ENCODE results near the gene SEMA6A. TPM values are rescaled to one million over a fixed set of nuclear protein-coding genes. Genes with fewer than 3 reads are reported as not detected.

SEMA6A gene
- total RNA-seq, 1 experiment from 2014 or later, result 18.3 TPM

DNA sequence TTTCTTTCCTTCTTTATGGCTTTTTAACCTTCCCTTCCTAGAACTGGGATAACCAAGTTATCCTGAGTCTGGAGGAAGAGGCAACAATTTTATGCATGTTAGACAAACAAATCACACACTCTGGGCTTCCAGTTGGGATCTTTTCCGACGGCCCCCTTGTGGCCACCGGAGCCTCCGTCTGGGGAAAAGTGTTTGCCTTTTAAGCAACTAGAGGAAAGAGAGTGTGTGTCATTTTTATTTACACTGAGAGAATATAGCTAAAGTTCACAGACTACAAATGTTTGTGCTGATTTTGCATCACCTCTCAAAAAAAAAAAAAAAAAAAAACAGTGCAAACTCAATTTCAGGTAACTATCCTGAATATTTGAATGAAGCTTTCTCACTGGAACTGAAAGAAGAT is 126.2 kb downstream of the SEMA6A start:
- H3K4me1 ChIP-seq, result no peaks in the 10 kb centered on the region
- intact Hi-C loops (cut with micrococcal nuclease; ENCODE audit: unreplicated experiment), result no loop called here
- Mint-ChIP-seq H3K27ac (ENCODE audit: unreplicated experiment) (no peak overlapping the region), H3K4me1 (ENCODE audit: low read depth, unreplicated experiment) (no peaks in the 10 kb centered on the region), H3K27me3 (ENCODE audit: insufficient read depth, unreplicated experiment) (no peaks in the 10 kb centered on the region), H3K36me3 (ENCODE audit: insufficient read depth, unreplicated experiment) (peaks cover 38% of the 10 kb centered on the region), H3K4me3 (ENCODE audit: unreplicated experiment) (no peak overlapping the region), H3K9me3 (ENCODE audit: unreplicated experiment) (no peaks in the 10 kb centered on the region)
- no TSS peak for BruUV-seq (replicated peaks)
- peaks cover 3% of the 10 kb centered on the region for H3K36me3 ChIP-seq (ENCODE audit: control insufficient read depth, insufficient read depth, low read length)
- DNase-seq, result no peak
- no peak overlapping the region for H3K4me3 ChIP-seq (ENCODE audit: low read depth, low read length)
- H3K9me3 ChIP-seq, result no peaks in the 10 kb centered on the region
- ChIA-PET CTCF (interaction anchor here (0.7 kb wide), 1 partner anchor 1764 kb away, joined by 4 read pairs; no protein-coding TSS in a partner anchor), POLR2A (no interaction called here)
- H3K27me3 ChIP-seq (replicated peaks; ENCODE audit: control insufficient read depth, insufficient read depth, low read length), result no peaks in the 10 kb centered on the region
- TF ChIP-seq CTCF (IDR thresholded peaks at IDR 0.05; ENCODE audit: insufficient read depth in 1 of 2, low read depth in 1 of 2, low read length in 1 of 2, severe bottlenecking in 1 of 2, unreplicated experiment in 1 of 2), result no peak

- H3K27ac Mint-ChIP-seq (ENCODE audit: unreplicated experiment), result no peak overlapping the region
- no peaks in the 10 kb centered on the region for H3K9me3 ChIP-seq
Measured at GRCh38 chr5:116446356-116447005, 128.1 kb downstream of the SEMA6A start.

GRCh38 chr5:116445311-116445710 is 129.3 kb downstream of the SEMA6A start:
- no TSS peak for BruUV-seq (replicated peaks)
- TF ChIP-seq CTCF (IDR thresholded peaks at IDR 0.05; ENCODE audit: insufficient read depth in 1 of 2, low read depth in 1 of 2, low read length in 1 of 2, severe bottlenecking in 1 of 2, unreplicated experiment in 1 of 2), result no peak
- Histone ChIP-seq H3K27me3 (replicated peaks; ENCODE audit: control insufficient read depth, insufficient read depth, low read length) (no peaks in the 10 kb centered on the region), H3K36me3 (ENCODE audit: control insufficient read depth, insufficient read depth, low read length) (peaks cover 2% of the 10 kb centered on the region; the same call in 1 of the 2 replicates), H3K4me1 (no peaks in the 10 kb centered on the region), H3K4me3 (ENCODE audit: low read depth, low read length) (no peak overlapping the region), H3K9me3 (no peaks in the 10 kb centered on the region)
- H3K9me3 Mint-ChIP-seq (ENCODE audit: unreplicated experiment), result no peaks in the 10 kb centered on the region
- no peak overlapping the region for H3K27ac Mint-ChIP-seq (ENCODE audit: unreplicated experiment)
- ChIA-PET POLR2A (no interaction called here), CTCF (no interaction called here)
- intact Hi-C loops (cut with micrococcal nuclease; ENCODE audit: unreplicated experiment), result no loop called here
- no peaks in the 10 kb centered on the region for H3K27me3 Mint-ChIP-seq (ENCODE audit: insufficient read depth, unreplicated experiment)
- H3K36me3 Mint-ChIP-seq (ENCODE audit: insufficient read depth, unreplicated experiment), result peaks cover 38% of the 10 kb centered on the region
- H3K4me1 Mint-ChIP-seq (ENCODE audit: low read depth, unreplicated experiment), result no peaks in the 10 kb centered on the region
- no peak for DNase-seq
- H3K4me3 Mint-ChIP-seq (ENCODE audit: unreplicated experiment), result no peak overlapping the region

More at GRCh38 chr5:116446356-116447005, 128.1 kb downstream of the SEMA6A start:
- intact Hi-C loops (cut with micrococcal nuclease; ENCODE audit: unreplicated experiment), result no loop called here
- no peaks in the 10 kb centered on the region for H3K27me3 Mint-ChIP-seq (ENCODE audit: insufficient read depth, unreplicated experiment)
- Histone ChIP-seq H3K4me1 (no peaks in the 10 kb centered on the region), H3K4me3 (ENCODE audit: low read depth, low read length) (no peak overlapping the region), H3K27me3 (replicated peaks; ENCODE audit: control insufficient read depth, insufficient read depth, low read length) (no peaks in the 10 kb centered on the region), H3K36me3 (ENCODE audit: control insufficient read depth, insufficient read depth, low read length) (peaks cover 3% of the 10 kb centered on the region; the same call in 1 of the 2 replicates)
- peaks cover 38% of the 10 kb centered on the region for H3K36me3 Mint-ChIP-seq (ENCODE audit: insufficient read depth, unreplicated experiment)
- DNase-seq, result no peak
- CTCF ChIA-PET, result no interaction called here
- BruUV-seq (replicated peaks), result no TSS peak
- no peaks in the 10 kb centered on the region for H3K9me3 Mint-ChIP-seq (ENCODE audit: unreplicated experiment)
- H3K4me1 Mint-ChIP-seq (ENCODE audit: low read depth, unreplicated experiment), result no peaks in the 10 kb centered on the region
- H3K4me3 Mint-ChIP-seq (ENCODE audit: unreplicated experiment), result no peak overlapping the region
- POLR2A ChIA-PET, result no interaction called here
- no peak for TF ChIP-seq CTCF (IDR thresholded peaks at IDR 0.05; ENCODE audit: insufficient read depth in 1 of 2, low read depth in 1 of 2, low read length in 1 of 2, severe bottlenecking in 1 of 2, unreplicated experiment in 1 of 2)
